Measurements from ENCODE around the gene MBOAT7.
"Not testable (repeated sequence)": the region's sequence is repeated elsewhere in the genome, so short reads cannot be mapped to it uniquely, and the experiment has no call there.

MBOAT7 gene
- total RNA-seq = 17.8 to 23.0 (median 20.7) reads per million in 4 donors

- DNase-seq = no peak
Observed at GRCh38 chr19:54189145-54189734, at the start of gene MBOAT7. MBOAT7 (minus strand) TSS chr19:54189580; CDS start chr19:54188508, 1,072 bp downstream.

- DNase-seq = no peak
Observed at GRCh38 chr19:54233941-54234340, 44.6 kb upstream of the MBOAT7 start.

GRCh38 chr19:54231077-54231931 lies 41.9 kb upstream of the MBOAT7 start:
- peak; percentile 61 to 82 (median 75) for DNase-seq

- DNase-seq = no peak
Observed at GRCh38 chr19:54230031-54230430, 40.7 kb upstream of the MBOAT7 start.

- no peak for DNase-seq
Observed at GRCh38 chr19:54229146-54229545, 39.8 kb upstream of the MBOAT7 start.

- DNase-seq = not testable (repeated sequence)
Observed at GRCh38 chr19:54224619-54225018, 35.2 kb upstream of the MBOAT7 start.

GRCh38 chr19:54223937-54224281 lies 34.5 kb upstream of the MBOAT7 start:
- not testable (repeated sequence) for DNase-seq

GRCh38 chr19:54223277-54223936 lies 34.0 kb upstream of the MBOAT7 start:
- not testable (repeated sequence) for DNase-seq

- not testable (repeated sequence) for DNase-seq
Observed at GRCh38 chr19:54222474-54223276, 33.3 kb upstream of the MBOAT7 start, which contains the start of gene LILRB3. LILRB3 (minus strand) TSS chr19:54223007; CDS start chr19:54222976, 31 bp downstream.

GRCh38 chr19:54221947-54222346 lies 32.6 kb upstream of the MBOAT7 start:
- not testable (repeated sequence) for DNase-seq

GRCh38 chr19:54219702-54220101 lies 30.3 kb upstream of the MBOAT7 start:
- not testable (repeated sequence) for DNase-seq

GRCh38 chr19:54218960-54219661 lies 29.7 kb upstream of the MBOAT7 start:
- no peak for DNase-seq

GRCh38 chr19:54218259-54218658 lies 28.9 kb upstream of the MBOAT7 start:
- DNase-seq = no peak

GRCh38 chr19:54217517-54218247 lies 28.3 kb upstream of the MBOAT7 start:
- DNase-seq = not testable (repeated sequence)

- DNase-seq = no peak
Observed at GRCh38 chr19:54216869-54217268, 27.5 kb upstream of the MBOAT7 start.

GRCh38 chr19:54214734-54215133 lies 25.4 kb upstream of the MBOAT7 start:
- DNase-seq = not testable (repeated sequence)

- DNase-seq = not testable (repeated sequence)
Observed at GRCh38 chr19:54214217-54214616, 24.8 kb upstream of the MBOAT7 start.

GRCh38 chr19:54211235-54211634 lies 21.9 kb upstream of the MBOAT7 start:
- no peak for DNase-seq

- DNase-seq = no peak
Observed at GRCh38 chr19:54209811-54210494, 20.6 kb upstream of the MBOAT7 start.

- DNase-seq = no peak
Observed at GRCh38 chr19:54209058-54209810, 19.9 kb upstream of the MBOAT7 start.

Measured in T-helper 1 cell (primary cell).